Mammary epithelial cell (primary cell): ENCODE data around the gene CSRP3.

ENCODE experiments used
- EZH2 ChIP-seq: IDR thresholded peaks from 2 replicates; pipeline ENCODE4 v1.6.1; 2012; ENCODE audit warnings: low read length, inconsistent platforms, borderline replicate concordance
- TF ChIP-seq, protein P1 (sequence below), 2 donors: IDR thresholded peaks in 1 of 2; conservative IDR thresholded peaks in 1 of 2; 2 replicates each; pipeline ENCODE4 v1.5.1; 2011 to 2012; ENCODE audit warnings: inconsistent platforms in 2 of 2, low read length in 2 of 2, mild to moderate bottlenecking in 2 of 2, control low read depth in 1 of 2, low read depth in 1 of 2; ENCODE audit not compliant: insufficient read depth in 1 of 2; ENCODE audit errors: extremely low read depth in 1 of 2

DNA sequence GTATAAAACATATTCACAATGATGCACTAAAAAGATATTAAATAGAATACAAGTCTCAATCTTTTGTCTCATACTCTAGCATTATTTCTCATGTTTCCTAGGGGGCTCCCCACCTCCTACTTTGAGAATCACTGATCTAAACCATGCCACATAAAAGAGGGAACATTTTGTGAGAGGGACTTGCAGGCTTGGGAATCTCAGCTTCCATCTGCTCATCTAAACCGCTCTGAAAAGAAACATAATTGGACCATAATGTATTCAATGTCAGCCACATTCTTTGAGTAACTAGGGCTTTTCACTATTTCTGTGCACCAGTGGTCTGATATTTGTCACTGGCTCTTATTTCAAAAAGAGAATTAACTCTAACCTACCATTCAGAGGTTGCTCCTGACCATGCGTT lies 6.4 kb upstream of the CSRP3 start:
- TF ChIP-seq, protein P1, sequence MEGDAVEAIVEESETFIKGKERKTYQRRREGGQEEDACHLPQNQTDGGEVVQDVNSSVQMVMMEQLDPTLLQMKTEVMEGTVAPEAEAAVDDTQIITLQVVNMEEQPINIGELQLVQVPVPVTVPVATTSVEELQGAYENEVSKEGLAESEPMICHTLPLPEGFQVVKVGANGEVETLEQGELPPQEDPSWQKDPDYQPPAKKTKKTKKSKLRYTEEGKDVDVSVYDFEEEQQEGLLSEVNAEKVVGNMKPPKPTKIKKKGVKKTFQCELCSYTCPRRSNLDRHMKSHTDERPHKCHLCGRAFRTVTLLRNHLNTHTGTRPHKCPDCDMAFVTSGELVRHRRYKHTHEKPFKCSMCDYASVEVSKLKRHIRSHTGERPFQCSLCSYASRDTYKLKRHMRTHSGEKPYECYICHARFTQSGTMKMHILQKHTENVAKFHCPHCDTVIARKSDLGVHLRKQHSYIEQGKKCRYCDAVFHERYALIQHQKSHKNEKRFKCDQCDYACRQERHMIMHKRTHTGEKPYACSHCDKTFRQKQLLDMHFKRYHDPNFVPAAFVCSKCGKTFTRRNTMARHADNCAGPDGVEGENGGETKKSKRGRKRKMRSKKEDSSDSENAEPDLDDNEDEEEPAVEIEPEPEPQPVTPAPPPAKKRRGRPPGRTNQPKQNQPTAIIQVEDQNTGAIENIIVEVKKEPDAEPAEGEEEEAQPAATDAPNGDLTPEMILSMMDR (conservative IDR thresholded peaks at IDR 0.05 in 1 of 2, IDR thresholded peaks at IDR 0.05 in 1 of 2; ENCODE audit: extremely low read depth in 1 of 2, insufficient read depth in 1 of 2, low read depth in 1 of 2, low read length in 2 of 2) = no peak
- TF ChIP-seq EZH2 = no peak
